Measurements from ENCODE around the gene ST6GAL2.

Gene ST6GAL2, protein sequence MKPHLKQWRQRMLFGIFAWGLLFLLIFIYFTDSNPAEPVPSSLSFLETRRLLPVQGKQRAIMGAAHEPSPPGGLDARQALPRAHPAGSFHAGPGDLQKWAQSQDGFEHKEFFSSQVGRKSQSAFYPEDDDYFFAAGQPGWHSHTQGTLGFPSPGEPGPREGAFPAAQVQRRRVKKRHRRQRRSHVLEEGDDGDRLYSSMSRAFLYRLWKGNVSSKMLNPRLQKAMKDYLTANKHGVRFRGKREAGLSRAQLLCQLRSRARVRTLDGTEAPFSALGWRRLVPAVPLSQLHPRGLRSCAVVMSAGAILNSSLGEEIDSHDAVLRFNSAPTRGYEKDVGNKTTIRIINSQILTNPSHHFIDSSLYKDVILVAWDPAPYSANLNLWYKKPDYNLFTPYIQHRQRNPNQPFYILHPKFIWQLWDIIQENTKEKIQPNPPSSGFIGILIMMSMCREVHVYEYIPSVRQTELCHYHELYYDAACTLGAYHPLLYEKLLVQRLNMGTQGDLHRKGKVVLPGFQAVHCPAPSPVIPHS
- 0 reads per million in 2 experiments for total RNA-seq

DNA sequence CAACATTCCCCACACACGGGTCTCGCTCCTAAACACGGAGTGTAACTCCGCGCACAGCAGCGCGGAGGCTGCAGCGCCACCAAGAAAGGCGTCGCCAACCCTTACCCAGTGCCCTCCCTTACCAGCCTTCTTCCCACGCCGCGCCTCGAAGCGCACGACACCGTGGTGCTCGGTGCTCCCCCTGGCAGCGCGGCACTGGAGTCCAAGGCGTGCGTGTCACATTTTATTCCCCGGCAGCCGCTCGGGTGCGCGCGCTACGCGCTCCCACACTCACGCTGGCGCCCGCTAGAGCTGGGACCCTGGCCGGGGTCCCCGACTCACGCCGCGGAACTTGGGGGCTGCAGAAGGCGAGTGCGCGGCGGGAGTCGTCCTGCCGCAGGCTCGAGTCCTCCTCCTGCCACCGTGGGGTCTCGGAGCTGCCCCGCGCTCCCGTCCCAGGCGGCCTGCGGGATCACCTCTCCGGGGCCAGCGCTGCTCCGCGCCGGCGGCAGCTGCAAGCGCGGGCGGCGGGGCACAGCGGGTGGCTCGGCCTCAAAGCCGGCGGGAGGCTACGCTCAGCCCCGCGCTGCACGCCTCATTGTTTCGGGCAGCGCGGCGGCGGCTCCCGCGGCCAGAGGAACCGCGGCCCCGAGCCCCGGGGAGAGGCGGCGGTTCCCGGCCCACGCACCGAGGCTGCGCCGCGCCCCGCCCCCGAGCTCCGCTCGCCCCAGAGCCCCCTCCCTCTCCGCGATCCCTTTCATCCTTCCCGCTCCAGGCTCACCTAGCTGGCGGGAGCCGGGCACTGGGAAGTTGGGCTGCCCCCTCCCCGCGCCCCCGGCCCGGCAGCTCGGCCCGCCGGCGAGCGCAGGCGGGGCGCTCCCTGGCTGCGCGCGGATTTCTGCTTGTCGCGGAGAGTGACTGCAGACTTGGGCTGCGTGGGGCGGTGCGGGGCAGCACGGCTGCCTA lies at the start of gene ST6GAL2:
Gene ST6GAL2, minus strand, starts transcription at position 197 of the 945 bp plus-strand sequence. CDS start 42,190 bp downstream, outside the sequence.
- DNase-seq (ENCODE audit: low read depth) = no peak

DNA sequence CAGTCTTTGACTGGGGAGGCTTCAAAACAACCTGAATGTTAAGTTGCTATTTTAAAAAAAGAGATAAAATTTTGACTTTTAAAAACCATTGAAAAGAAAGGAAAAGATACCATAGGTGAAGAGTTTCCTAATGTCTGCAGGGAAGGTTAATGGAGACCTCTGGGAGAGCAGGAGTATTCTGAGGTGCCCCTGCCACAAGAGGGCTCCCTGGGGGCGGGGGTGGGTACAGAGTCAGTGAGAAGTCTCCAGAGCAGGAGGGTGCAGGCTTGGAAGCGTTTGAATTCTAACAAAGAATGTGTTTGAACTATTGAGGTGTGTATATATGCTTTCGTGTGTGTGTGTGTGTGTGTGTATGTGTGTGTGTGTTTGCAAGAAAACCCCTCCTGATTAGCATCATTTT lies 46.7 kb upstream of the ST6GAL2 start:
- no peak for DNase-seq (ENCODE audit: low read depth)

DNA sequence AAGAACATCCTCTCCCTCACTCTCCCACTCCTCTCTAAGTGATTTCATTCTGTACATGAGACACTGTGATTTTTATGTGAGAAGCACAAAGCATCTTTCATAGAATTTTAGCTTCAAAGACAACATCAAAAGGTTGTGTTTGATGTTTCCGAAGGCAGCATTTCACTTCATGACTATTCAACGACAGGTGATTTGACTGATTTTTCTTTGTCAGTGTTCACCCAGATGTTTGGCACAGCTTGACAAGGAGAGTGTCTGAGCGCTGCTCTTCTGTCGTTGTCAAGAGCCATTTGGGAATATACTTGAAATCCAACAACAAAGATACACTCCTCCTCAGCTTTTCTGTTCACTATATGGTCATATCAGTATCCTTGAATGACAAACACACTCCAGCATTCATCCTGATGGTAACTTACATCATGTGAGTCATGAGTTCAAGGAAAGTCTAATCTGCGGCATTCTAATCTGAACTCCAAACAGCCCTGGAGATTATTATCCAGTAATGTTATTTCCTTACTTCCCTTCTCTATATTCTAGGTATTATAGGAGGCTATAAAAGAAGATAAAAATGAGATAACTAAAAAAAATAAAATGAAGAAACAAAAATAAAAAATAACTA lies 45.9 kb upstream of the ST6GAL2 start:
- DNase-seq (ENCODE audit: low read depth) = no peak

DNA sequence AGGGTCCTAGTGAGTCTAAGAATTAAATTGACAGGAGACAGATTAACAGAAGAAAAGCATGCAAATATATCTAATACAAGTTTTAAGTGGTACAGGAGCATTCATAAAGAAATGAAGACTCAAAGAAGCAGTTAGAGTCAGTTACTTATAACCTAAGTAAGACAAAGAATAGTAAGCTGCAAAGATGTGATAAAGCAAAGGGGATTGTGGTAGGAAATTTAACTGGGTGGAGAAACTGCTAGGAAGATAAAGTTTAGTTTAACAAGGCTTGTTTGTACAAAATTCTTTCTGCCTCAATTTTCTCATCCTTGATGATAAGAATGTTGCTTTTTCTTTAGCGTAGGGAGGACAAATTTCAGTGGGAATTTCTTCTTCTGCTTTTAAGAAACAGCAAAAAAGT lies 35.5 kb upstream of the ST6GAL2 start:
- no peak for DNase-seq (ENCODE audit: low read depth)

DNA sequence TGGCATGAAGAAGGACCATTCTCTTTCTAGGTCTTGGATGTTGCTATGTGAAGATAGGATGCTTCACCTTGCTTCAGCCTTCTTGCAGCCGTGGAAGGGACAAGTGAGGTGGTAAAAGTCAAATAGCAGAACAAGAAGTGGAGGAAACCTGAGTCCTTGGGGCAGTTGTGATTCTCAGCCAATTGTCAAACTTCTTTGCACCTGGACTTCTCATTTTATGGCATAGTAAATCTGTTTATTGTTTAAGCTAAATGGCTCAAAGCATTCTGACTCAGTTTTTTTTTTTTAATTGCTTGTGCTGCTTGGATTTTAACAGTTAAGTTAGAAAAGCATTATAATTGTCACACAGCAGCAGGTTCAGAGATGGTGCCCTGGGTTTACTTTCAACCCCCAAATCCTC lies 33.0 kb upstream of the ST6GAL2 start:
- DNase-seq (ENCODE audit: low read depth) = no peak

DNA sequence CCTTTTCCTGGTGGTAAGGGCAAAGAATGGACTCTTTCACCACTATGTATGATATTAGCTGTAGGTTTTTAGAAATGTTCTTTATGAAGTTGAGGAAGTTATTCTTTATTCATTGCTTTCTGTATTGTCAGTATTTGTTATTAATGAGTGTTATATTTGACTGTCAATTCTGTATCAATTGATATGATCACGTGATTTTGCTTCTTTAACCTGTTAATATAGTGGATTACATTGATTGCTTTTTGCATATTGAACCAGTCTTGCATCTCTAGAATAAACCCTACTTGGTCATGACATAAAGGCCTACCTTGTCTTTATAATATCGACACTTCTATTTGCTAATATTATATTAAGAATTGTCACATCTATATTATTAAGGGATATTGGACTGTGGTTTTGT lies 18.3 kb upstream of the ST6GAL2 start:
- no peak for DNase-seq (ENCODE audit: low read depth)

DNA sequence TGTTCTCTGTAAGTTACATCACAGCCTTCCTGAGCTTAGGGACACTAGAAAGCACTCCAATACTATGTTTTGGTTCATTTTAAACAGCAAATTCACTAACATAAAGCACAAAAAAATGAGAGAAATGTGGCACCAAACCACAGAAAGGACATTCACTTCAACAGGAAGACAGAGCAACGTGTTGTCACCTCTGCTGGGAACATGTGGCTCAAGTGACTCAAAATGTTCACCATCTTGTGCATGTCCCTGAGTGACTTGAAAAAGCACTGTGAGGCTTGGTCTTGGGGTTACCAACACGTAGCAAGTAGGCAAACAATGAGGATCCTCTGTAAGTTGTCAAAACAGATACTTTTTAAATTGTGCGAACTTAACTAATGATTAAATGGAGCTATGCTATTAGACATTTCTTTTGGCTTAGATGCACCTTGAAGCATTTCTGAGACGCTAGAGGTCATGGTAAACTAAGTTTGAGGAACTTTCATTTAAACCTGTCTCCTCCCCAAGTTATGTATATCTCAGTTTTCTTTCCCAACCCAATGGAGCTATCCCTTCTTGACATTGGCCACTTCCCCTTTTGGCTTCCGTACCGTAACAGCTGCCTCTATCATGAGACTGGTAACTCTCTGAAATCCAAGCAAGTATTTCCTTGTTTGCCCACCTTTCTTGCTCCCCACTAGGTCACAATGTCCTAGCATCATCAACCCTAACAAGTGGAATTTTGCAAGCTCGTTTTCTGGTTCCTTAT lies 14.0 kb upstream of the ST6GAL2 start:
- DNase-seq (ENCODE audit: low read depth) = no peak

DNA sequence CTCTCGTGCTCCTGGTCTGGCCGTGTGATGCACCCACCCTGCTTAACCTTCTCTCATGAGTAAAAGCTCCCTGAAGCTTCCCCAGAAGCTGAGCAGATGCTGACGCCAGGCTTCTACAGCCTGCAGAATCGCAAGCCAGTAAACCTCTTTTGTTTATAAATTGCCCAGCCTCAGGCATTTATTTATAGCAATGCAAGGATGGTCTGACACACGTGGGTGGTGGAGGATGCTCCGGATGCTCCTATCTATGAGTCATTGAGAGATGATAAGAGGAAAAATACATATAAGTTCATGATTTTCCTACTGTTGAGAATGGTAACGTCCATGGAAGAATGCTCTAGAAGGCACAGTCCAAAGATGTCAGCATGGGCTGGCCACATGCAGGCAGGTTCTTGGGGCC lies 8.6 kb upstream of the ST6GAL2 start:
- no peak for DNase-seq (ENCODE audit: low read depth)

DNA sequence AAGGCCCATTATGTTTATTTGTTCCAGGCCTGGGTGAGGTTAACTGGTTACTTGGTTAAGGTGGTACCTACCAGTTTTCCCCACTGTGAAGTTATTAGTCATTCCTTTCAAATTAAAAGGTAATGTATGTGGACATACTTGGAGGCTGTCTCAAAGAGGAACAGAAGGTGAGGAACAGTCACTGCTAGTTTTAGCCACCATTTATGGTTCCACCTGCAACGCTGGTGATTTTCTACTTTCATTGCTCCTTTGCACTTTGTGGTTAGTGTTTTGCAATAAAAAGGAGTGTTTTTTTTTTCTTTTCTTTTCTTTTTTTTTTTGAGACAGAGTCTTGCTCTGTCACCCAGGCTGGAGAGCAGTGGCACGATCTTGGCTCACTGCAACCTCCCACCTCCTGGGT lies 6.1 kb upstream of the ST6GAL2 start:
- no peak for DNase-seq (ENCODE audit: low read depth)

- DNase-seq (ENCODE audit: low read depth) = no peak
Observed at GRCh38 chr2:106890606-106891005, 4.6 kb upstream of the ST6GAL2 start.

DNA sequence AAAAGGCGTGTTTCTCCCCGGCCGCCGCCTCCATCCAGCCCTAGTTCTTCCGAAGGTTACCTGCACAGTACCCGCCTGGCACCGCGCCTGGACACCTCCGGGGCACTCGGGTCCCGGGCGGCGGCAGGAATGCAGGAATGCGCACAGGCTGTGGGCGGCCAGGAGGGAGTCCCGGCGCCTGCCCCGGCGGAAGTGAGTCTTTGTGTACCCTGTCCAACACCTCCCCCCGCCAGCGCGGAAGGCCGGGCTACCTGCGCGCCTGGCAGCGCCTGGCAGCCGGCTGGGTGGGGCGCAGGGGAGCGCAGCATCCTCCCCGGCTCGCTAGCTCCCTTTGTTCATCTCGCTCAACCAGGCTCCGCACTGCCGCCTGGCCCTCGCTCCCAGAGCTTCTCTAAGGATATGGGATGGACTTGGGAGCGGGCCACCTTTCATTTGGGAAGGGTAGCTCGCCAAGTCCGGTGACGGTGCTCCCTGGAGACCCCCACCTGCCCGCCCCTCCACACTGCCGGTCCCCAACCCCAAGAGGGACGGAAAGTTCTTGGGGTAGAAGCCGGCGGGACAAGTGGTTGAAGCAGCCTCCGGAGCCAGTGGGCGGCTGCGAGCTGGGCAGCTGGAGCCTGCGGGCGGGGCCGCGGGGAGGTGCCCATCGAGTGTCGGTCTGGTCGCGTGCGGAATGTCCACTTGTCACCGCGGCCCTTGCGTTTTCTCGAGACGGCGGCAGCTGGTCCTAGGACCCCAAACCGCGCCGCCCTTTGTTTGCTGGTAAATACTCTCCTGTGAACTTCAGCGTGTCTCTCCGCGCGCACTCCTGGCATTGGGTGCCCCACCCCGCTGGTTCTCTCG lies 1.2 kb upstream of the ST6GAL2 start:
- DNase-seq (ENCODE audit: low read depth) = no peak

DNA sequence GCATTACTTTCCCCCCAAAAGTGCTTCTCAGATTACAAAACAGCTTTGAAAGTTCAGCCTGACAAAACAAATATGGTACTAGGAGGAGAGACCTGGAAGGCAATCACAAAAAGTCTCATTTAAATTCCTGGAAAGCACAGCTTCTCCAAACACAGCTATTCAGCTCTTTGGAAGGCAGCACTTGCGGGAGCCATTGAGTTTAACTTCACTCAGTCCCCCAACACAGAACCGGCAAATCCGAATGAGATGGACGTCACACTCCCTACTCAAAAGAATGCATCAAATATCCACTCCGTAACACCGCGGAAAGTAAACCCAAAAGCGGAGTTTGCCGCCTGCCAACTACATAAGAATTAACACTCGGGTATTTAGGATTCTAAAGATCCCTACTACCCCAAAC lies 638 bp downstream of the ST6GAL2 start:
- no peak for DNase-seq (ENCODE audit: low read depth)

DNA sequence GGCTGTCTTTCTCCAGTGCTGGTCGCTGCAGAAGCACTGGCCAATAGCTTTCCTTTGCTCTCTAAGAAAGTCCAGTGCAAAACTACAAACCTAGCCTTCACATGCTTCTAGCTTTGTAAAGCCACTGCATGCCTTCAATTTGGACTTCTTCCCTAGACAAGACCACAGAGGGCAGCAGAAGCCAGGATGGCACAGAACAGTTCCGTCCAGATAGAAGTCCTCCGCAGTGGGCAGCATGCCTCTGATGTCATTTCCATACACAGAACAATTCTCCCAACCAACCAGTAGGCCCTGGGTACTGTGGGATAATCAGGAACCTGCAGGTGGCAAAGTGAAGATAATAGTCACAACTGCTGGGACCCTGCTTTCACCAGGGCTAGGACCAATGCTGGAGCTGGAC lies 3.3 kb downstream of the ST6GAL2 start:
- DNase-seq (ENCODE audit: low read depth) = no peak

- no peak for DNase-seq (ENCODE audit: low read depth)
Observed at GRCh38 chr2:106878206-106878605, 7.8 kb downstream of the ST6GAL2 start.

- DNase-seq (ENCODE audit: low read depth) = no peak
Observed at GRCh38 chr2:106876699-106877098, 9.3 kb downstream of the ST6GAL2 start.

- DNase-seq (ENCODE audit: low read depth) = no peak
Observed at GRCh38 chr2:106869512-106870275, 16.3 kb downstream of the ST6GAL2 start.

GRCh38 chr2:106868275-106868674 lies 17.7 kb downstream of the ST6GAL2 start:
- no peak for DNase-seq (ENCODE audit: low read depth)

DNA sequence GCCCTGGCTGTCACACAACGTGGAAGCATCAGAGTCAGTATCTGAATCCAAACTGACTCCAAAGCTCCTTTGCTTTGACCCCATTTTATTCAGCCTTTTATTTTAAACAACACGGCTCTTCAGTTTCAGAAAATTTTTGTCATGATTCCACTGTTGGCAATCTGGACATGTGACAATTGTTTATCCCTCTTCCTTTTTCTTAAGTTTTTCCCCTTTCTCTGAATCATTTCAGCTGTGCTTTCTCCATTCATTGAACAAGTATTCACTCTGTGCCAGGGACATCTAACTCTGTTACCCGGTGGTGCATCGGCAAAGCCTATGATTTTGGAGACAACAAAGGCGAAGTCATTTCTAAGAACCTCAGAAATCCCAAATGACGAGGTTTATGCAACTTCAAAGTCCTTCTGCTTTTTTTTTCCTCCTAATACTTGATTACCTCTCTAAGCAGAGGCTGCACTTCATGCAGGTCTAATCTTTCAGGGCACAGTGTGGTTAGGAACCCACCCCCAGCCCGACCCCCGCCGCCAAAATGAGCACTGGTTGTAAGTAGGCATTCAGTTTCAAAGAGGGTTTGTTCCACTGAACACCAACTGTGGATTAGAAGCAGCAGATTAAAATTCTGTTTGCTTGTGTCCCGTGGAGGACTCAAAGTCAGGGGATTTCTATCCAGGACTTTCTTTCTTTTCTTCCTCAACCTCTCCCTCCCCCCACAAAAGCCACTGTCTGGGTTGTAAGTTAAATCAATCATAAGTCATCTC lies 18.6 kb downstream of the ST6GAL2 start:
- DNase-seq (ENCODE audit: low read depth) = no peak

- no peak for DNase-seq (ENCODE audit: low read depth)
Observed at GRCh38 chr2:106866641-106867040, 19.3 kb downstream of the ST6GAL2 start.
